Testis (tissue), 2 donors: ENCODE data around the gene CNTN4.

Experiments used
- POLR2A ChIP-seq: fragments of 450-650 bp; IDR thresholded peaks from one replicate; pipeline ENCODE4 v1.6.1; 2017; ENCODE audit warnings: antibody characterized with exemption, mild to moderate bottlenecking, moderate library complexity
- TF ChIP-seq, protein P1 (sequence below), 3 experiments: fragments of 450-650 bp in 2 of 3; fragments of 200-600 bp in 1 of 3; sonication (generic) in 1 of 3; IDR thresholded peaks; one replicate each; pipeline ENCODE4 v1.5.1; 2016 to 2019; ENCODE audit warnings: antibody characterized with exemption in 3 of 3, mild to moderate bottlenecking in 2 of 3, moderate library complexity in 1 of 3

DNA sequence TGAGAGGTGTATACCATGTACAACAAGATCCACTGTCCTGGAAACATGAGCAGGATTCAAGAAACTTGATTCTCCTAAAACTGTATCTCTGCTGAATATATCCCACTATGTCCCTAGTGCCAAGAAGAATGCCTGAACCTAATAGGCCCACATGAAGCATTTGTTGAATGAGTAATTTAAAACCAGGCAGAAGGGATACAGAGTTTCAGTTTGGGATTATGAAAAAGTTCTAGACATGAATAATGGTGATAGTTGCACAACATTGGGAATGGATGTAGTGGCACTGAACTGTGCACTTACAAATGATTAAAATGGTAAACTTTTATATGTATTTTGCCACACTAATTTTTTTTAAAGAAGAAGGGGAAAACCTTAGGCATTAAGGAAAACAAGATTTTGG, 750.4 kb downstream of the CNTN4 start:
- TF ChIP-seq, protein P1, sequence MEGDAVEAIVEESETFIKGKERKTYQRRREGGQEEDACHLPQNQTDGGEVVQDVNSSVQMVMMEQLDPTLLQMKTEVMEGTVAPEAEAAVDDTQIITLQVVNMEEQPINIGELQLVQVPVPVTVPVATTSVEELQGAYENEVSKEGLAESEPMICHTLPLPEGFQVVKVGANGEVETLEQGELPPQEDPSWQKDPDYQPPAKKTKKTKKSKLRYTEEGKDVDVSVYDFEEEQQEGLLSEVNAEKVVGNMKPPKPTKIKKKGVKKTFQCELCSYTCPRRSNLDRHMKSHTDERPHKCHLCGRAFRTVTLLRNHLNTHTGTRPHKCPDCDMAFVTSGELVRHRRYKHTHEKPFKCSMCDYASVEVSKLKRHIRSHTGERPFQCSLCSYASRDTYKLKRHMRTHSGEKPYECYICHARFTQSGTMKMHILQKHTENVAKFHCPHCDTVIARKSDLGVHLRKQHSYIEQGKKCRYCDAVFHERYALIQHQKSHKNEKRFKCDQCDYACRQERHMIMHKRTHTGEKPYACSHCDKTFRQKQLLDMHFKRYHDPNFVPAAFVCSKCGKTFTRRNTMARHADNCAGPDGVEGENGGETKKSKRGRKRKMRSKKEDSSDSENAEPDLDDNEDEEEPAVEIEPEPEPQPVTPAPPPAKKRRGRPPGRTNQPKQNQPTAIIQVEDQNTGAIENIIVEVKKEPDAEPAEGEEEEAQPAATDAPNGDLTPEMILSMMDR (IDR thresholded peaks at IDR 0.05): no peak
- no peak for TF ChIP-seq POLR2A
